ENCODE data around the gene SH3YL1.

DNA sequence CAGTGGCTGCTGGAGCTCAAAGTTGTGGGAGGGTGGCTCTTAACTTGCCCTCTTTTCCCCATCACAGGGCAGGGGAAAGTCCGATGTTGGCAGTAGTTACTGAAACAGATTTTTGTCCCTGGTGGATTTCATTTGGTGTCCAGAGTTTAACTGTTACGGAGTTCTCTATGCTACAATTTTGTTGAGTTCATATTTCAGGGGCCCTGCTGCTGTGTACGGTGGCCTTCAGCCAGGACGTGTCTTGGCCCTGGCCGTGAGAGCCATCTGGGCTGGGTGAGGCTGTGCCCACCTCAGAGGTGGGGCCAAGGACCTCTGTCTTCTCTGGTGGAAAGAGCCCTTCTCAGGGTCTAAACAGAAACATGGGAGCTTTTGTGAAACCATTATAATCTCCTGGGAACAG lies 67.4 kb downstream of the SH3YL1 start:
- TF ChIP-seq, protein P1, sequence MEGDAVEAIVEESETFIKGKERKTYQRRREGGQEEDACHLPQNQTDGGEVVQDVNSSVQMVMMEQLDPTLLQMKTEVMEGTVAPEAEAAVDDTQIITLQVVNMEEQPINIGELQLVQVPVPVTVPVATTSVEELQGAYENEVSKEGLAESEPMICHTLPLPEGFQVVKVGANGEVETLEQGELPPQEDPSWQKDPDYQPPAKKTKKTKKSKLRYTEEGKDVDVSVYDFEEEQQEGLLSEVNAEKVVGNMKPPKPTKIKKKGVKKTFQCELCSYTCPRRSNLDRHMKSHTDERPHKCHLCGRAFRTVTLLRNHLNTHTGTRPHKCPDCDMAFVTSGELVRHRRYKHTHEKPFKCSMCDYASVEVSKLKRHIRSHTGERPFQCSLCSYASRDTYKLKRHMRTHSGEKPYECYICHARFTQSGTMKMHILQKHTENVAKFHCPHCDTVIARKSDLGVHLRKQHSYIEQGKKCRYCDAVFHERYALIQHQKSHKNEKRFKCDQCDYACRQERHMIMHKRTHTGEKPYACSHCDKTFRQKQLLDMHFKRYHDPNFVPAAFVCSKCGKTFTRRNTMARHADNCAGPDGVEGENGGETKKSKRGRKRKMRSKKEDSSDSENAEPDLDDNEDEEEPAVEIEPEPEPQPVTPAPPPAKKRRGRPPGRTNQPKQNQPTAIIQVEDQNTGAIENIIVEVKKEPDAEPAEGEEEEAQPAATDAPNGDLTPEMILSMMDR (conservative IDR thresholded peaks at IDR 0.05) = no peak
- no peak for TF ChIP-seq EZH2 (IDR thresholded peaks at IDR 0.05; ENCODE audit: low read depth)
